GM11168 (cell line): ENCODE results near the gene SPECC1.
"Not testable (repeated sequence)": the region's sequence is repeated elsewhere in the genome, so short reads cannot be mapped to it uniquely, and the experiment has no call there.

Source experiments
- in situ Hi-C: fragments of 300-500 bp; cut with MboI; formaldehyde crosslinking; loops from one replicate; pipeline ENCODE4 v1.12.0; 2022; ENCODE audit warnings: low sequenced_read_pairs; ENCODE audit not compliant: unreplicated experiment

SPECC1 gene

GRCh38 chr17:20089756-20090547, 80.8 kb downstream of the SPECC1 start:
- in situ Hi-C loops, result no loop called here

DNA sequence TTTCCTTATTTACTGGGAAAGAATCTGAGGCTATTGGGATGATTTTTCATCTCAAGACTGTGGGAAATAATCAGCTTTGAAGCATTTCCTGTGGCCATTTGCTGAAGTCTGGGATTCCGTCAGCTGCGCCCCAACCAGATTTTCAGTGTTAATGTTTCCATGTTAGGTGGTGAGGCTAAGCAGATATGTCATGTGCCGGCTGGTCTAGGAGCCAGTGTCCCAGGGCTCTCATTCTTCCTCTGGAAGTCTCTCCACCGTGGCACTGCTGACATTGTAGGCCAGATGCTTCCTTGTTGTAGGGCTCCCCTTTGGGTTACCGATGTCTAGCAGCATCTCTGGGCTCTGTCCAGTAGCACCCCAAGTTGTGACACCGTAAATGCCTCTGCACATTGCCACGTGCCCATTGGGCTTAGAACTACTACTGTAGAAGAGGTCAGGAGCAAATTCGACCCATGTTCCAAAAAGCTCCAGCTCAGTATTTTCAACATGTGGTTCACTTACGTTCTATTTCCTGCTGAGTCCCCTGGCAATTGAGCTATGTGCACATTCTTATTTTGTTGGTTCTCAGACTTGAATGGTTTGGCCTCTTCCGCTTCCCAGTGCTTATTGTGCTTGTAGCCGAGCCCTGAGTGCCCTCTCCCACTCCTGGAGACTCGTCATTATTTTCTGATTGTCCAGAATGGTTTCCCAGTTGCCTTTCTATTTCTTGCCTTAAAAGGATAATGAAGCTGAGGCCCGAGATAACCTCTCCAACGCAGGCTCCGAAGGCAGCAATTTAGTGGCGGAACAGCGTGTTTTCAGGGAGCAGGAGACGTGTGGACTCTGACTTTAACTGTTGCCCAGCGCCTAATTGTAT, 82.2 kb downstream of the SPECC1 start:
- in situ Hi-C loops, result no loop called here

DNA sequence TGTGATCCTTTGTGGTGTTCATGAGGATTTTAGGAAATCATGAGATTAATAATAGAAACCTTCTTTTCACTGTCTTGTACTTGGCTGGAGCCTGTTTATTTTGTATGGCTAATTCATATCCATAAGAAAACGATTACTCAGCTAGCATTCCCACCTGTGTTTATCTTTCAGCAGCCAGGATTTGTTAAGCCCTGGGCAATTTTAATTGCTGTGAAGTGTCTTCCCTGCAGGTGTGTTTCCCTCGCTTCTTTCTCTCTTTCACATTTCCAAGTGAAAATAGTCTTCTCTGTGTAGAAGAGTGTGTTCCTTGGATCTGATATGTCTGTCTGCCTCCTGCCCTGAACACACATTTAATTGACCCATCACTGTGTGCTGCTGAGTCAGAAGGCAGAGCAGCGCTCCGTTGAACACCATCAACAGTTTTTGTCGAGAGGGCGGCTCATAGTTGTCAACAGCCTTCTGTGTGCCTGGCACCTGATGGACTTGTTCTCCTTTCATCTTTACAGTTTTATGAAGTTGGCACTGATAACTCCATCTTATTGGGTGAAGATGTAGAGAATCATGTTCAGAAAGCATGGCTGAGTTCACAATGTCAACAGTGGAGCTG, 83.2 kb downstream of the SPECC1 start:
- in situ Hi-C loops, result no loop called here

DNA sequence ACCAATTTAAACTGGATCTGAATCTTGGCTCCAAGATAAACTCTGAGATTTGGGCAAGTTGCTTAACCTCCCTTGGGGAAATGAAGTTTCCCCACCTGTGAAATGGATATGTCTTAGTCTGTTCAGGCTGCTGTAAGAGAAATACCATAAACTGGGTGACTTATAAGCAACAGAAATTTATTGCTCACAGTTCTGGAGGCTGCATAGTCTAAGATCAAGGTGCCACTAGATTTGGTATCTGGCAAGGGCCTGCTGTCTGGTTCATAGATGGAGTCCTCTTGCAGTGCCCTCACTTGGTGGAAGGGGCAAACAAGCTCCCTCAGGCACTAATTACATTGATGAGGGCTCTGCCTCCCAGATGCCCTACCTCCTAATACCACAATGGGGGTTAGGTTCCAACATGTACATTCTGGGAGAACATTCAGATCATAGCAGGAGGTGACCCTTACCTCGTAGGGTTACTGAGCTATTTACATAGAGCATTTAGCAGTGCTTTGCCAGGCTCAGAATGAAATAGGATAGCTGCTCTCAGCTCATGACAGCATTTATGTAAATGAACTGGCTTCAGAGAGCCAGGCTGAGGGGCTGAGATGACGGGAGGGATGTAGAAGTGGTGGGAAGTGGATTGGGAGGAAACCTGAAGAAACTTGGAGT, 83.9 kb downstream of the SPECC1 start:
- in situ Hi-C loops, result no loop called here

DNA sequence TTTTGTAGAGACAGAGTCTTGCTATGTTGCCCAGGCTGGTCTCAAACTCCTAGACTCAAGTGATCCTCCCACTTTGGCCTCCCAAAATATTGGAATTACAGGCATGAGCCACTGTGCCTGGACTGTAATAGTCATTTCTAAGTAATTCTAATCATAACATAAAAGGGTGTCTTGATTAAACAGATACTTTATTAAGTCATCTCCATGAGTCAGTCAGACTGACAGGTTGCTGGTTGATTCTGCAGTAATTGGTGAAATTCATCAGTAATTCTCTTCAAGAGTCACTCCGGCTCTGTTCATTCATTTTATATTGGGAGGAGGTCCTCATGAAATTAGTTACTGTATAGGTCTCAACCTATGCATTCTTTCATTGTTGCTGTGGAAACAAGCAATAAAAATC, 85.6 kb downstream of the SPECC1 start:
- in situ Hi-C loops, result no loop called here

GRCh38 chr17:20095336-20096080, 86.3 kb downstream of the SPECC1 start:
- in situ Hi-C loops, result no loop called here

DNA sequence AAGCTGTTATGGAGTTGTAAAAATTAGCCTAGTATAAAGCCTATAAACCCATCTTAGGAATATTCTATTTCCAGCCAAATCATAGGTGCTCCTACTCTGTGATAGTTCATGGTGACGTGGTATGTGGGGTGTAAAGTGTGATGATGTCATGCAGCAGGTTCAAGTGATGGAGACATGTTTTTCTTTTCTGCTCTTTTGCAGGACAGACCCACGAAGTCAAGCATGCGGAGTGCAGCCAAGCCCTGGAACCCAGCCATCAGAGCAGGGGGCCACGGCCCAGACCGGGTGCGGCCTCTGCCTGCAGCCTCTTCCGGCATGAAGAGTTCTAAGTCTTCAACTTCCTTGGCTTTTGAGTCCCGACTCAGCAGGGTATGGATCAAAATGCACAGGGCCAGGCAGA, 87.3 kb downstream of the SPECC1 start:
- in situ Hi-C loops, result no loop called here

DNA sequence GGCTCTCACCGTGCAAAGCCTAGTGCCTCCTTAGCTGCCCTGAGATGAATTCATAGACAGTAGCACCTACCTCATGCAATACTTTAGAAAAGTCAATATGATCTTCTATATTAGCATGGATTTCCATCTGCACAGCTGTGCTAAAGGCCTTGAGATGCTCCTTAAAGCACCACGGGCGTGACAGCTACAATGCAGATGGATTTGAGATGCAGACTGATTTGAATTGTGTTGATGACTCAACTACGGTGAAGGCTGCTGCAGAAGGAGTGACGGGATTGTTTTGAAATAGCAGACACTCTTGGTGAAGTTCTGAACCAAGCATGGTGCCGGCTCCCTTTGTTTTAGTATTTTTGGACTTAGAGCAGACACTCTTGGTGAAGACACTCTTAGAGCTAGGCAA, 88.2 kb downstream of the SPECC1 start:
- in situ Hi-C loops, result no loop called here

- in situ Hi-C loops, result no loop called here
Observed at GRCh38 chr17:20098314-20098713, 89.2 kb downstream of the SPECC1 start.

DNA sequence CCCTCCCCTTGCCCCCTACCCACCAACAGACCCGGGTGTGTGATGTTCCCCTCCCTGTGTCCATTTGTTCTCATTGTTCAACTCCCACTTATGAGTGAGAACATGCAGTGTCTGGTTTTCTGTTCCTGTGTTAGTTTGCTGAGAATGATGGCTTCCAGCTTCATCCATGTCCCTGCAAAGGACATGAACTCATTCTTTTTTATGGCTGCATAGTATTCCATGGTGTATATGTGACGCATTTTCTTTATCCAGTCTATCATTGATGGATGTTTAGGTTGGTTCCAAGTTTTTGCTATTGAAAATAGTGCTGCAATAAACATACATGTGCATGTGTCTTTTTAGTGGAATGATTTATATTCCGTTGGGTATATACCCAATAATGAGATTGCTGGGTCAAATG, 91.6 kb downstream of the SPECC1 start:
- in situ Hi-C loops, result not testable (repeated sequence)

DNA sequence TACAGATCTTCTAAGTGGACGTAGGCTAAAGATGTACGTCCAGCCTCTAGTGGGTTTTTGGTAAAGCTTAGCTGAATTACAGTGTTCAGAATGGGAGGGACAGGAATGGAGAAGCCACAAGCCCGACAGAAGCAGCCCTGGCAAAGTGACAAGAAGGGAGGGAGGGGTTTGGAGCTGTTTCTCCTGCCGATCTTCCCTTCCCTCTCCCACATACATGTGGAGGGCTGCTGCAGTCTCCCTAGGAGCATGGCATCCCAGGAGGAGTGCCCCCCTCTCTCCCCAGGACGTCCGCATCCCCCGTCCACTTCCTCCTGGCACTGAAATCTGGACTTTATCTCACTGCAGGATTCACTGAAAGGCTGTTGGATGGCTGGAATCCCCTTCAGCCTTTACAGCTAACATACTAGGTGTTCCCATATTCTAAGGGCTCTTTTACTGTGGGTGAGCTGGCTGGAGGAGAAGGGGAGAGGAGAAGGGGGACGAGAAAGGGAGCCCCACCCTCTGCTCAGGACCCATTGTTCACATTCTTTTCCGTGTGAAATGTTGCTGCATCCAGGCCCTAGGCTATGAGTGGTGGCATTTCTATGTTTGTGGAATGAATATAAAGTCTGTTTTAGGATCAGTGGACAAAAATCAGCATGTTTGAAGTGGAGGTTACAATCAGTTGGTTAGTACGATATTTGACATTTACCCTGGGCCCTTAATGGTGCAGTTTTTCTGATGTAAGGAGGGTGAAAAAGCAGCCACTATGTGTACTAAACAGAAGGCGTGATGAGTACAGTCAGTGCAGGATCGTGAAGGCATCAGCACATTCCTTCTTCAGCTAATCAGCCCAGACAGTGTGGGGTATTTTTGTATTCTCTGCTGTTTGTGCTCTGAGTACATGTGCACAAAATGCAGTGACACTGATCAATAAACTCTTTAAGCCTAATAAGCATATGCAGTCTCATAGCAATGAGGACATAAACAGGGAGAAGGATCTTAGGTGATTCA, 94.6 kb downstream of the SPECC1 start:
- in situ Hi-C loops, result no loop called here

DNA sequence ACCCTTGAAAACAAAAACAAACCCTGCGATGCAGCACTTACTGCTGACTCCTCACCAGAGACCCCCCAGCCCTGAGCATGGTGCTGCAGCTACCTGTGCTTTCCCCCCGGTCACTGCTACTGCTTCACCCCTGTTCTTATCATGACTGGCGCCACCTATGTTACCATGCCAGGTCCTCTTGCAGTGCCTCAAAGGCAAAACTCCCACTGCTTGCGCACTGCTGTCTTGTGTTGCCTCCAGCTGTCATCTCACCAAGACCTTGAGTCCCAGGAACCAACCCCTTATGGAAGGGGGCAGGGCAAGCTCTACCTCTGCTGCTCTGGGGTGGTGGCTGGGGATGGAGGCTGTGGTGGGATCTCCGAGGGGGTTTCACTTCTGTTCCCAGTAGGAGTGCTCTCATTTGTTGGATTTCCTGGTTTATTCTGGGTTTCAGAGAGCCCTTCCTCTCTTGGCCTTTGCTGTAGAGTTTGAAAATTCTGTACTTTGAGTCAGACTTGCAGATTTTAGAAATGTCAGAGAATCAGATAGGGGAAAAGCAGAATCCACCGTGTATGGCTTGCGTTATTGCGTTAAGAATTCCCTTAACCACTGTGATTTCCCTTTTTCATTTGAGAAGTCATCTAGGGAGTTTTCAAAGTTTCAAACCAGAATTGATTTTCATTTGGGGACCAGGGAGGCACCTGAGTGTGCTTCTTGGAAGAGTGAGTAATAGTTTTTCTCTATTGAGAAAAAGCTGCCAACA, 96.6 kb downstream of the SPECC1 start:
- in situ Hi-C loops, result no loop called here

- in situ Hi-C loops, result not testable (repeated sequence)
Observed at GRCh38 chr17:20106446-20106845, 97.3 kb downstream of the SPECC1 start.

- in situ Hi-C loops, result no loop called here
Observed at GRCh38 chr17:20109076-20109475, 99.9 kb downstream of the SPECC1 start.

- in situ Hi-C loops, result loop anchor here (5.0 kb wide), 1 partner anchor 119 kb away; no protein-coding TSS in a partner anchor
Observed at GRCh38 chr17:20111538-20111937, 102.4 kb downstream of the SPECC1 start.

DNA sequence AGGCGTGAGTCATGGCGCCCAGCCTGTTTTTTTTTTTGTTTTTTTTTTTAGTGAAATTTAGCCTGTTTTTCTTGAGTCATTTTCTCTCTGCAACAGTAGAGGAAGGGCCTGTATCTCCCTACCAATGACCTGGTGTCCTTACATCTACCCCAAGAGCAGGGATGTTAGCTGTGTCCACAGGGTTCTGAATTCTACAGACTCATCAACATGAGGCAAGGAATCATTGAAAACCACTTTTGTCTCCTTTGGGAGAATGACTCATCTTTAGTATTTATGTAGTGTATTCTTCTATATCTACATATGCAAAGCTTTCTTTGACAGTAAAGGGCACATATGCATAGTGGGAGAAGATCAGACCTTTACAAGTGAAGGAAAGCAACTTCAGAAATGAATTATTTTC, 105.3 kb downstream of the SPECC1 start:
- in situ Hi-C loops, result loop anchor here (5.0 kb wide), 1 partner anchor 122 kb away; no protein-coding TSS in a partner anchor

DNA sequence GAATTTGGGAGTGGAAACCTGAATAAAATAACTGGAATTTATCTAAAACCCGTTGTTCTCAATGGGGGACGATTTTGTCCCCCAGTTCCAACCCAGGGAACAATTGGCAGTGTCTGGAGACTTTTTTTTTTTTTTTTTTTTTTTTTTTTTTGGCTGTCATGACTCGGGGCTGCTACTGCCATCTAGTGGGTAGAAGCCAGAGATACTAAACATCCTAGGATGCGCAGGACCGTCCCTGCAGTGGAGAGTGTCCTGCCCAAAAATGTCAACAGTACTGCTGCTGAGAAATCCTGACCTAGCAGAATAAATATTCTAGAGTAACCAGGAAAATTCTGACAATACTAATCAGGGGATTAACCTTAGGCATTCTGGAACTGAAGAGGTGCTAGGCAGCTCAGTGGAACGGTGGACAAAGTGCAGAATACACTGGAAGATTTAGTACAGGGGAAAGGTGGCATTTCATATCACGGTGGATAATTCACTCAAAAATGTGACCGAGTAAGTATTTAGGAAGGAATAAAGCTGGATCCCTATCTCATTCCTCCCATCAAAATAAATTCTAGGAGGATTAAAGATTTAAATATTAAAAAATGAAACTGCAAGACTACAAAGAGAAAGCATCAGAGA, 107.6 kb downstream of the SPECC1 start:
- in situ Hi-C loops, result no loop called here
